Hippocampal formation (tissue), 2 donors: ENCODE results near the gene KIDINS220.
A peak's percentile ranks its signal among the peaks of the same experiment; 100 is the strongest.

Experiments
- DNase-seq, 2 donors: peaks; one replicate each; lab custom pipeline; 2025; lab: John Stamatoyannopoulos, UW

The KIDINS220 gene

GRCh38 chr2:8805278-8806210 is 31.9 kb downstream of the KIDINS220 start:
- no peak for DNase-seq

- no peak for DNase-seq
Observed at GRCh38 chr2:8803658-8804379, 33.6 kb downstream of the KIDINS220 start.

- no peak for DNase-seq
Observed at GRCh38 chr2:8802741-8803140, 34.7 kb downstream of the KIDINS220 start.

DNA sequence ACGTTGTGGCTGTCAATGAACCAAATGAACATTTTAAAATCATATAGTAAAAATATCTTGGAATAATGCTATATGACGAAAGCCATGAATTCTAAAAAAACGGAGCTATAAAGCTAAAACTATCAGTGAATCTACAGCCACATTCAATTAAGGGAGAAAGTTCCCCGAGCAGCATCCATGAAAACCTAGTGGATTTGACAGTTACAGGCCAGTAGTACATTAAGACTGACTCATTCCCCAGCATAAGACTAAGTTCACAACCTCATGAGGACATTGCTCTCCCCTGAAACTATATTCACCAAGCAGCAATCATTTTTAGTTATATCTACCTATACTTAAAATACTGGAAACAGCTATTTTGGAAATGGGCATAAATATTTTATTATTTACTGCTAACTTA is 36.6 kb downstream of the KIDINS220 start:
- DNase-seq = no peak

GRCh38 chr2:8800218-8800617 is 37.2 kb downstream of the KIDINS220 start:
- DNase-seq = no peak

DNA sequence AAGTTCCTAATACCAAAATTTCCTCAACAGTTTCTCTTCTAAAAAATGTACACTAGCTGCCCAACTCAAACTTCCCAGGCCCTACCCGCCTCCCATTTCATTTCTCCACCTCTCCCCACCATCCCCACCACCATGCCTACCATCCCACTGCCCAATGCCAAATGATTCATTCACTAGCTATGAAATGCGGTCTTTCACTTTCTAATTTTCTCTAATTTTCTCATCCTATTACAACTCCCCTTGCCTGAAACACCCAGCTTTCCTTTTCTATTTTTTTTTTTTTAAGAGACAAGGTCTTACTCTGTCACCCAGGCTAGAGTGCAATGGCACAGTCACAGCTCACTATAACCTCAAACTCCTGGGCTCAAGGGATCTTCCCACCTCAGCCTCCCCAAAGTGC is 38.4 kb downstream of the KIDINS220 start:
- DNase-seq = no peak

DNA sequence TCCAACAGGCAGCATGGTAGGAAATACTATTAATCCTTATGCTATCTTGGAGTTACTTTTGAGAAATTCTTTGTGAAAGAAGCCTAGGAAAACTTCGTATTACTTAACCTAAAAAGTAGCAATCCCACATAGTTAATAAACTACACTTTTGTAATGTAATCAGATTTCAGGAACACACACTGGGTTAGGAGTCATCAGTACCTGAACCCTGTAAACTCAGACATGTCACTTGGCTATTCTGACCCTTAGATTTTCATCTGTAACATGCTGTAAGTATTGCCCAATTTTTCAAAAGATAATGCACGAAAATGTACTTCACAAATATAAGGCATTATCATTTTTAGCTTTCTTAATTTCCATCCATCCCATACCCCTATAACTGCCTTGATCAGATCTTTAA is 39.0 kb downstream of the KIDINS220 start:
- no peak for DNase-seq

- DNase-seq = no peak
Observed at GRCh38 chr2:8797682-8798081, 39.7 kb downstream of the KIDINS220 start.

- no peak for DNase-seq
Observed at GRCh38 chr2:8796878-8797550, 40.4 kb downstream of the KIDINS220 start.

DNA sequence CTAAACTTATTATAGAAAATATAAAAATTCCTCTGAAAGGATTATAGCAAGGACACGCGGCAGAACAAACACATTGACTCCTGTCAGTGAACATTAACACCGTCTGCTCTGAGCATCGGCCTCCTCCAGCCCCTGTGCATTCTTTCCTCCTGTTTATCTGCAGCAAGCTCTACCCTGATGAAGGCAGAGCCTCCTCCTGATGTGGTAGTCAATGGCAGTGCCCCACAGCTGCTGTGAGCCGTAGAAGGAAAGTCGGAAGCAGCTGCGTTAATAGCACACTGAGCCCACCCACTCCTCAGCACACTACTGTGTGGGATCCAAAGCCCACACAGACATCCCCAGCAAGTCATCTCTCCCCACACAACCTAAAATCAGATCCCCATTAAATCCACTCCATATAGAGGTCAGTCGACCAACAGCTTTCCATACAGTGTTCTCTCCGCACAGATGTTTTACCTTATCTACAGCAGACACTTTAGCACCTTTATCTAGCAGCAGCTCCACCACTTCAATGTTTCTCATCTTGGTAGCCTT is 41.0 kb downstream of the KIDINS220 start:
- DNase-seq = no peak

DNA sequence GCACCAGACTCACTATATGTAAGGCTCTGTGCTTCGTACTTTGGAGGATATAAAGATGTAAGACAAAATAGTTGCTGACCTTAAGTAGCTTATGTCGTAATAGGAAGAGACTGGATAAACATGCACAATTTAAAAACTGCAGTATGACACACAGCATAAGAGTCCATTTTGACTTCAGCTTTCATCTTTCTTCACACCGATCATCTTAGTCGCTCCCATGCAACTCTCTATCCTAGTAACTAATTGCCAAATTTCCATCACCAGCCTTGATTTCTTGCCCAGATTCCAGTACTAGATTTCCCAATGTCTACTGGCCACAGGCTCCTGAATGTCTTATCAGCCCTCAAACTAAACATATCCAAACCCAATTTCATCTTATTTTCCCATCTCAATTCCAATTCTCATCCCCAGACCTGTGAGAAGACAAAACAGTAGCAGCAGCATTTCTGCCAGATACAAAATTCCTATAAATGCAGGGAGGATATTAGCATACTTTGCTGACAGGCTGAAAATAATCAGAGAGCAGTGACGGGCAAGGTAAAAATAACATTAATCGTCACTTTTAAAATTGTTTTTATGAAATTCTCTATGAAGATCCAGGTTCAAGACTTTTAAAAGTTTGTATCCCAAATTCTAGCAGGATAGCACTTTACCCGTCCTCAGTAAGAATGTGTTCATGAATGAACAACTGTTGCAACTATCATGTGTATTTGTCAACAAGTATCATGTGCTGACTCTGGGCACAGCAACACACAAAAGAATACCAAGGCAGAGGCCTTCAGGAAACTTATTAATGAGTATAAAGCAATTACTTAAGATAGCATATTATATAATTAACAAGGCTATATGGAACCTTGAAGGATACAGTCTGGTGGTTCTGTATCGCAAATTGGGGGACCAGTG is 42.2 kb downstream of the KIDINS220 start:
- DNase-seq = no peak

DNA sequence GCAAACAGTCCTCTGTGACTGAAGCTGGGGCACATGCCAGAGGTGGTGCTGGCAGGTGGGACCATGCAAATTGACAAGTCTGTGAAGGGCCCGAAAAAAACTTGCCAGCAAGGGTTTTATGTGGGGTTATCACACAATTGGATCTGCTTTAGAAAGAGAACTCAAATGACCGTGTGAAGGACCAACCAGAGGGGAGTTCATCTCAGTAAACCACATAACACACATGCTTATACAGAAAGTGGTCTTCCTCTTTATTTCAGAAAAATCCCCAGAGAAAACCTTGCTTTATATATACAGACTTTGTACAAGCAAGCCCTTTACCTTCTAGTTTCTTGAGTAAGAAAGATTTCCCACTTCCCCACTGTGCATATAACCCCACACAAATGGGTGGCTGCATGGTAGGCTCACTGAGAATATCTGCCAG is 46.7 kb downstream of the KIDINS220 start:
- no peak for DNase-seq

DNA sequence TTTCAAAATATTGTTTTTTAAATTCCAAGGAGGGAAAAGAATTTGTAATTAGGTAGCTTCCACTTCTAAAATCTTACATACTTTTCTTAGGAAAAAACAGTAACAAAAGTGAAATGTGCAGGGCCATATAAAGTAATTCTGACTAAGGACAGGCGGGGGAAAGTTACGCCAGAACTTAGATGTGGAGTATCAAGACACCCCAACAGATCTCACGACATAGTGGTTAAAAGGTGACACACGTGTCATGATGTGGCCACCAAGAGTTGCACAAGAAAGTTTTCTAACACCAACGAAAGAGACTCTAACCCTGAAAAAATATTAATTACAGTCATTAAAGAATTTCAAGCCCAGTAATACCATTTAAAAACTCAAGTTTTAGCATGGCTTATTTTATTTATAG is 51.0 kb downstream of the KIDINS220 start:
- no peak for DNase-seq

DNA sequence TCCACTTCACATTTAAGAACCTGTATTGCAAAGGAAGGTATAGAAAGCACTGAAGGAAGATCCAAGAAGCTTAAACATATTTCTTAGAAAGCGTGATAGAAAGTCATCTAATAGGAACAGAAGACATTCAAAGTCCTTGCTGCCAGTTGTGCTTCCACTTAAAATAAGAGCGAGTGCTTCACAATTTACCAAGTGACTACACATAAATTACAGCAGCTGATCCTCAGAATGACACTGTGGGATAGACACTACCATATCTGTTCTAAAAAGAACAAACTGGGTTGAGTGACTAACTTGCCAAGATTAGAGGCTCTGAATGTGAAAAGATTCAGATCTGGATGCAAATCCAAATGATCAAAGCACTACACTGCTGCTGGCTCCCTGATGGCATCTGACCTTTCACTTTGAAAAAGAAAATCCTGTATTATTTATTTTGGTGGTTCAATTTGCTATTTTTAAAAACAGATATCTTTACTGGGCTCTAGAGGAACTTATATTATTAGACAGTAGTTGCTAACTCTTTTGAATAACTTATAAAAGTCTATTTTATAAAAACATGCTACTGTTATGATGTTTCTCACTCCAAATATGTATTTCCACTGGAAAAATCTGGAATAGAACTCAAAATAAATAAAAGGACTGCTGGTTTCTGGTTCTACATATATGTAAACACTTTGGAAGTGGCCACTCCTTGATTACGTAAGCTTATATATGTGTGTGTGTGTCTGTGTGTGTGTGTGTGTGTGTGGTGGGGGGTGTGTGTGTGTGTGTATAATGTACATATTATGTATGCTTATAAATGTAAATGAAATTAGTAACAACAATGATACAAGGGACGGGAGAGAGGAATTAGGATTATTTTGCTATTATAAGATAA is 57.4 kb downstream of the KIDINS220 start:
- DNase-seq = no peak

- no peak for DNase-seq
Observed at GRCh38 chr2:8774371-8774770, 63.0 kb downstream of the KIDINS220 start.

GRCh38 chr2:8767324-8767723 is 70.1 kb downstream of the KIDINS220 start:
- DNase-seq = no peak

DNA sequence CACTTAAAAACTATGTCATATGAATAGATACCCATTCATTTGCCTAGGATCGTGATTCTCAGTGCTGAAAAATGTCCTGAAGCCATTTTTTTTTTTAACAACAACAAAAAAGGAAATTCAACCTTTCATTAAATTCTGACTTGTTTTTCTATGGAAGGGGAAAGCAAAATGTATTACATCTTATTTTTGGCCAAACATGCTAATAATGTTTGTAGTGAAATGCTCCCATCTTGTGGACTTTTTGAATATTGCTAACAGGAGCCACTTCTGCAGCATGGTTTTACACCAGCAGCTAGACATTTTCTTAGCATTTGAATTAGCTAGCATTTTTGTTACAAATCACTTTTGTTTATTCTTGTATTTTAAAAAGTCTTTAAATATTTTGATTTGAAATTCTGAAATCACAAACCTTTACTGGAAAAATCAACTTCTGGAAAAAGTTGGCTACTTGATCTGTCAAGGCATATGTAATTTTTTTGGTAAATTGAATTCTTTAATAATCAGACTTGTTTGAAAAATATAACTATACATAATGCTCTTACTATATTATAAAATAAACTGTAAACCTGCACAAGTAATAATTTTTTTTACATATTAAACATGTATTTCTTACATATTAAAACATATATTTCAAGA is 75.8 kb downstream of the KIDINS220 start:
- peak in 1 of 2 donors; percentile 50 for DNase-seq

- no peak for DNase-seq
Observed at GRCh38 chr2:8756716-8757115, 80.7 kb downstream of the KIDINS220 start.

DNA sequence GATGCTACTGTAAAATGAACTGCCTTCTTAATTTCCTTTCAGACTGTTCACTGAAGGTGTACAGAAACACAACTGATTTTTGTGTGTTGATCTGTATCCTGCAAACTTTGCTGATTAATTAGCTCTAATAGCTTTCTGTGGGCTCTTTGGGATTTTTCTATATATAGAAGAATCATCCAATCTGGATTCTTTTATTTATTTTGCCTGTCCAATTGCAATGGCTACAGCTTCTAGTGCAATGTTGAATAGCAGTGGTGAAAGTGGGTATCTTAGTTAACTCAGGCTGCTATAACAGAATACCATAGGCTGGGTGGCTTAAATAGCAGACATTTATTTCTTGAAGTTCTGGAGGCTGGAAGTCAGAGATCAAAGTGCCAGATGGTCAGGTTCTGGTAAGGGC is 81.2 kb downstream of the KIDINS220 start:
- DNase-seq = no peak
